ENCODE results near the gene DAG1.

Gene DAG1

DNA sequence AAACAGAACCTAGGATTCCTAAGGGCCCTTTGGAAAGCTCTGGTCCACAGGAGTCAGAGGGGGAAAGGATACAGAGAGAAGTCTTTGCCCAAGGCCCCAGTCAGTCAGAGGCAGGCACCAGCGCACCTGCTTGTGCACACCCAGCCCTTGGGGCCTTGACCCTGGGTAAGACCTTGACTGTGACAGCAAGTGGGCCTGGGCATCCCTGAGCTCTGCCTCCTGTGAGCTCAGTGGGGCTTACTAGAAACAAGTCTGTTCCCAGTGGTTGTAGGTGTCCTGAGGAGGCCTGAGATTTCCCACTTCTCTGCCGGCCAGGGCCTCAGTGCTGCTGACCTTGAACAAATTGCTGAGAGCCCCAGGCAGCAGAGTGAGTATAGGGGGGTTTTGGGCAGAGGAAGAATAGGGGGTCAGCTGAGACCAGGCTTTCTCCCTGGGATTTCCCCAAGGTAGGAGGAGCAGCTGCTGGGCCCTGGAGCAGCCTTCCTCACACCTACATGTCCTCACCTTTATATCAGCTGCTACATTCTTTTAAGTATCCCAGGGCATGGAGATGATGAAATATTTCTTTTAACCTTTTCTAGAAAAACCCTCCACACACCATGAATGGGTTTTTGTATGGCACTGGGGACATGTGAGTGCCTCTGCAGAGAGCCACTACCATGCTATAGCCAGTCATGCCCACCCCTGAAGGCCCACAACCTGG is 9.7 kb upstream of the DAG1 start:
- no peaks in the 10 kb centered on the region for H3K9me2 ChIP-seq (ENCODE audit: low read depth, low read length)
- no peaks in the 10 kb centered on the region for H3K36me3 ChIP-seq (ENCODE audit: insufficient read depth, low read length)
- no peak overlapping the region for H3K9ac ChIP-seq (ENCODE audit: low read length)
- no peaks in the 10 kb centered on the region for H3F3A ChIP-seq (ENCODE audit: insufficient read depth, low read length)
- H3K4me2 ChIP-seq (ENCODE audit: low read length): no peak overlapping the region
- H3K4me1 ChIP-seq (ENCODE audit: insufficient read depth, low read length, severe bottlenecking): no peaks in the 10 kb centered on the region
- no peaks in the 10 kb centered on the region for H3K79me2 ChIP-seq (ENCODE audit: insufficient read depth, low read length)
- H3K9me3 ChIP-seq (ENCODE audit: low read length): no peaks in the 10 kb centered on the region
- H3K27ac ChIP-seq (ENCODE audit: low read depth, low read length, poor library complexity, severe bottlenecking): no peak overlapping the region
- H4K20me1 ChIP-seq (ENCODE audit: insufficient read depth, low read length): no peaks in the 10 kb centered on the region
- no peaks in the 10 kb centered on the region for H3K27me3 ChIP-seq (ENCODE audit: insufficient read depth, low read length)
- TF ChIP-seq EZH2 (IDR thresholded peaks at IDR 0.05; ENCODE audit: borderline replicate concordance, low read length) (no peak), CTCF (IDR thresholded peaks at IDR 0.05; ENCODE audit: low read length) (no peak)
- H3K4me3 ChIP-seq (ENCODE audit: low read depth, low read length, poor library complexity, severe bottlenecking): no peak overlapping the region
- no peak overlapping the region for H2AFZ ChIP-seq (ENCODE audit: low read length)

GRCh38 chr3:49460956-49461355 is 9.1 kb upstream of the DAG1 start:
- no peak overlapping the region for H3K4me3 ChIP-seq (ENCODE audit: low read depth, low read length, poor library complexity, severe bottlenecking)

DNA sequence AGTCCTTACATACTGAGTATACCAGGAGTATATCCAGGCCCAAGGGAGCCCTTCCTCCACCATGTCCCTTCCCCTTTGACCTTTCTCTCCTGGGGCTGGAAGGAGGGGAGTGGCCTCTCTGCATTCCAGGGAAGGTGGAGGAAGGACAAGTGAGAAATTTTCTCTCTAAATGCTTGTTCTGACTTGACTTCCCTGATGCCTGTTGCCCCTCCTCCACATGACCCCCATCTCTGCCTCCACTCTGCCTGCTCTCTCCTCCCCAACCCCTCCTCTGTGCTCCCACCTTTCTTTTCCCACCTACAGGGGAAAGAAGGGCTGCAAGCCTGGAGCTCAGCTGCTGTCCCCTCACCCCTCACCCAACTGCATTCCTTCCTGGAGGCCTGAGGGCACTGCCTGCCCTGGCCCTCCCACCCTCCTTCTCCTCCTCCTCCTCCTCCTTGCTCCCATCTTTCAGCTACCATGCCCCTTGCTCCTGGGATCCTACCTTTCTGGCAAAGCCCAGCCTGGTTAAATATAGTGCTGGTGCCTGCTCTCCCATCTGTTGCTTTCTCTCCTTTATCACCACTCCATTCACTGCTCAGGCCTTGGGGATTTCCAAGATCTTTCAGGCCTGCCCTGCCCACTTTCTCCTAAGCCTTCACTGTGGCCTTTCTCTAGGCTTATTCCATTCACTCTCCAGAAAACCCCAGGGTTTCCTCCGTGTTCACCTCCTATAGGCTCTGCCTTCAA is 8.5 kb upstream of the DAG1 start:
- H4K20me1 ChIP-seq (ENCODE audit: insufficient read depth, low read length): no peaks in the 10 kb centered on the region
- H3K27ac ChIP-seq (ENCODE audit: low read depth, low read length, poor library complexity, severe bottlenecking): no peak overlapping the region
- no peaks in the 10 kb centered on the region for H3K79me2 ChIP-seq (ENCODE audit: insufficient read depth, low read length)
- H3K4me3 ChIP-seq (ENCODE audit: low read depth, low read length, poor library complexity, severe bottlenecking): no peak overlapping the region
- H3K27me3 ChIP-seq (ENCODE audit: insufficient read depth, low read length): no peaks in the 10 kb centered on the region
- no peak overlapping the region for H3K4me2 ChIP-seq (ENCODE audit: low read length)
- TF ChIP-seq EZH2 (IDR thresholded peaks at IDR 0.05; ENCODE audit: borderline replicate concordance, low read length) (no peak), CTCF (IDR thresholded peaks at IDR 0.05; ENCODE audit: low read length) (no peak)
- no peaks in the 10 kb centered on the region for H3K4me1 ChIP-seq (ENCODE audit: insufficient read depth, low read length, severe bottlenecking)
- no peaks in the 10 kb centered on the region for H3K36me3 ChIP-seq (ENCODE audit: insufficient read depth, low read length)
- no peaks in the 10 kb centered on the region for H3K9me3 ChIP-seq (ENCODE audit: low read length)
- H3F3A ChIP-seq (ENCODE audit: insufficient read depth, low read length): no peaks in the 10 kb centered on the region
- no peak overlapping the region for H3K9ac ChIP-seq (ENCODE audit: low read length)
- no peak overlapping the region for H2AFZ ChIP-seq (ENCODE audit: low read length)
- no peaks in the 10 kb centered on the region for H3K9me2 ChIP-seq (ENCODE audit: low read depth, low read length)

More at GRCh38 chr3:49460956-49461355, 9.1 kb upstream of the DAG1 start:
- Histone ChIP-seq H3K36me3 (ENCODE audit: insufficient read depth, low read length) (no peaks in the 10 kb centered on the region), H3K9me2 (ENCODE audit: low read depth, low read length) (no peaks in the 10 kb centered on the region), H3K4me1 (ENCODE audit: insufficient read depth, low read length, severe bottlenecking) (no peaks in the 10 kb centered on the region), H2AFZ (ENCODE audit: low read length) (no peak overlapping the region), H4K20me1 (ENCODE audit: insufficient read depth, low read length) (no peaks in the 10 kb centered on the region), H3K9me3 (ENCODE audit: low read length) (no peaks in the 10 kb centered on the region), H3K27me3 (ENCODE audit: insufficient read depth, low read length) (no peaks in the 10 kb centered on the region), H3F3A (ENCODE audit: insufficient read depth, low read length) (no peaks in the 10 kb centered on the region), H3K9ac (ENCODE audit: low read length) (no peak overlapping the region), H3K79me2 (ENCODE audit: insufficient read depth, low read length) (no peaks in the 10 kb centered on the region), H3K27ac (ENCODE audit: low read depth, low read length, poor library complexity, severe bottlenecking) (no peak overlapping the region), H3K4me2 (ENCODE audit: low read length) (no peak overlapping the region)
- no peak for TF ChIP-seq EZH2 (IDR thresholded peaks at IDR 0.05; ENCODE audit: borderline replicate concordance, low read length)
- TF ChIP-seq CTCF (IDR thresholded peaks at IDR 0.05; ENCODE audit: low read length): no peak

All from OCI-LY1 (cell line).